ENCODE data around the gene PDCD1LG2. TPM values are rescaled to one million over a fixed set of nuclear protein-coding genes. Genes with fewer than 3 reads are reported as not detected.

Gene PDCD1LG2
- total and polyA plus RNA-seq, 9 donors = 0.34 to 2.2 (median 1.1) TPM

- H3K36me3 ChIP-seq (ENCODE audit: control insufficient read depth, insufficient read depth, low read length) = no peaks in the 10 kb centered on the region
Measured at GRCh38 chr9:5480919-5481318, 29.4 kb upstream of the PDCD1LG2 start.

GRCh38 chr9:5481322-5482040 lies 28.9 kb upstream of the PDCD1LG2 start:
- Histone ChIP-seq H3K4me3 (ENCODE audit: low read length) (no peak overlapping the region), H3K4me1 (ENCODE audit: control insufficient read depth, insufficient read depth, low read length) (no peaks in the 10 kb centered on the region), H3K27ac (ENCODE audit: low read length) (no peak overlapping the region), H3K27me3 (ENCODE audit: control insufficient read depth, insufficient read depth, low read length) (no peaks in the 10 kb centered on the region), H3K9me3 (replicated peaks; ENCODE audit: control insufficient read depth, low read depth, low read length) (no peaks in the 10 kb centered on the region), H3K36me3 (ENCODE audit: control insufficient read depth, insufficient read depth, low read length) (no peaks in the 10 kb centered on the region)
- no CpG with 5 or more reads among the region's 5 CpGs for WGBS (ENCODE audit: insufficient coverage)
- DNase-seq = peak; percentile 26

More at GRCh38 chr9:5480919-5481318, 29.4 kb upstream of the PDCD1LG2 start:
- Histone ChIP-seq H3K27me3 (ENCODE audit: control insufficient read depth, insufficient read depth, low read length) (no peaks in the 10 kb centered on the region), H3K27ac (ENCODE audit: low read length) (no peak overlapping the region), H3K4me1 (ENCODE audit: control insufficient read depth, insufficient read depth, low read length) (no peaks in the 10 kb centered on the region), H3K4me3 (ENCODE audit: low read length) (no peak overlapping the region), H3K9me3 (replicated peaks; ENCODE audit: control insufficient read depth, low read depth, low read length) (no peaks in the 10 kb centered on the region)
- no CpG with 5 or more reads among the region's 4 CpGs for WGBS (ENCODE audit: insufficient coverage)
- DNase-seq = no peak

GRCh38 chr9:5482194-5482593 lies 28.1 kb upstream of the PDCD1LG2 start:
- Histone ChIP-seq H3K36me3 (ENCODE audit: control insufficient read depth, insufficient read depth, low read length) (no peaks in the 10 kb centered on the region), H3K4me1 (ENCODE audit: control insufficient read depth, insufficient read depth, low read length) (no peaks in the 10 kb centered on the region), H3K4me3 (ENCODE audit: low read length) (no peak overlapping the region), H3K27ac (ENCODE audit: low read length) (no peak overlapping the region), H3K9me3 (replicated peaks; ENCODE audit: control insufficient read depth, low read depth, low read length) (no peaks in the 10 kb centered on the region), H3K27me3 (ENCODE audit: control insufficient read depth, insufficient read depth, low read length) (no peaks in the 10 kb centered on the region)
- WGBS (ENCODE audit: insufficient coverage) = 83% methylated on average over 1 of the region's 8 CpGs
- no peak for DNase-seq

- Histone ChIP-seq H3K4me1 (ENCODE audit: control insufficient read depth, insufficient read depth, low read length) (no peaks in the 10 kb centered on the region), H3K36me3 (ENCODE audit: control insufficient read depth, insufficient read depth, low read length) (no peaks in the 10 kb centered on the region), H3K9me3 (replicated peaks; ENCODE audit: control insufficient read depth, low read depth, low read length) (no peaks in the 10 kb centered on the region), H3K4me3 (ENCODE audit: low read length) (no peak overlapping the region), H3K27ac (ENCODE audit: low read length) (no peak overlapping the region), H3K27me3 (ENCODE audit: control insufficient read depth, insufficient read depth, low read length) (no peaks in the 10 kb centered on the region)
- no peak for DNase-seq
- no CpG with 5 or more reads among the region's 2 CpGs for WGBS (ENCODE audit: insufficient coverage)
Measured at GRCh38 chr9:5483306-5483705, 27.0 kb upstream of the PDCD1LG2 start.

- WGBS (ENCODE audit: insufficient coverage) = no CpG with 5 or more reads among the region's 5 CpGs
- no peaks in the 10 kb centered on the region for H3K4me1 ChIP-seq (ENCODE audit: control insufficient read depth, insufficient read depth, low read length)
Measured at GRCh38 chr9:5485378-5486085, 24.8 kb upstream of the PDCD1LG2 start.

GRCh38 chr9:5486988-5487387 lies 23.3 kb upstream of the PDCD1LG2 start:
- Histone ChIP-seq H3K4me1 (ENCODE audit: control insufficient read depth, insufficient read depth, low read length) (no peaks in the 10 kb centered on the region), H3K27ac (ENCODE audit: low read length) (no peak overlapping the region), H3K9me3 (replicated peaks; ENCODE audit: control insufficient read depth, low read depth, low read length) (no peaks in the 10 kb centered on the region), H3K4me3 (ENCODE audit: low read length) (no peak overlapping the region), H3K27me3 (ENCODE audit: control insufficient read depth, insufficient read depth, low read length) (no peaks in the 10 kb centered on the region), H3K36me3 (ENCODE audit: control insufficient read depth, insufficient read depth, low read length) (no peaks in the 10 kb centered on the region)
- DNase-seq = no peak
- WGBS (ENCODE audit: insufficient coverage) = 91% methylated on average over 5 of the region's 5 CpGs

More at GRCh38 chr9:5485378-5486085, 24.8 kb upstream of the PDCD1LG2 start:
- DNase-seq = no peak
- Histone ChIP-seq H3K36me3 (ENCODE audit: control insufficient read depth, insufficient read depth, low read length) (no peaks in the 10 kb centered on the region), H3K27ac (ENCODE audit: low read length) (no peak overlapping the region), H3K9me3 (replicated peaks; ENCODE audit: control insufficient read depth, low read depth, low read length) (no peaks in the 10 kb centered on the region), H3K27me3 (ENCODE audit: control insufficient read depth, insufficient read depth, low read length) (no peaks in the 10 kb centered on the region), H3K4me3 (ENCODE audit: low read length) (no peak overlapping the region)

GRCh38 chr9:5488221-5489008 lies 21.9 kb upstream of the PDCD1LG2 start:
- Histone ChIP-seq H3K9me3 (replicated peaks; ENCODE audit: control insufficient read depth, low read depth, low read length) (no peaks in the 10 kb centered on the region), H3K4me1 (ENCODE audit: control insufficient read depth, insufficient read depth, low read length) (no peaks in the 10 kb centered on the region), H3K4me3 (ENCODE audit: low read length) (no peak overlapping the region), H3K27ac (ENCODE audit: low read length) (no peak overlapping the region), H3K36me3 (ENCODE audit: control insufficient read depth, insufficient read depth, low read length) (no peaks in the 10 kb centered on the region), H3K27me3 (ENCODE audit: control insufficient read depth, insufficient read depth, low read length) (no peaks in the 10 kb centered on the region)
- WGBS (ENCODE audit: insufficient coverage) = 78% methylated on average over 4 of the region's 9 CpGs
- DNase-seq = peak; percentile 8

- 100% methylated on average over 2 of the region's 9 CpGs for WGBS (ENCODE audit: insufficient coverage)
- no peaks in the 10 kb centered on the region for H3K27me3 ChIP-seq (ENCODE audit: control insufficient read depth, insufficient read depth, low read length)
- peak; percentile 42 for DNase-seq
- no peaks in the 10 kb centered on the region for H3K36me3 ChIP-seq (ENCODE audit: control insufficient read depth, insufficient read depth, low read length)
- H3K27ac ChIP-seq (ENCODE audit: low read length) = no peak overlapping the region
- H3K4me3 ChIP-seq (ENCODE audit: low read length) = no peak overlapping the region
- no peaks in the 10 kb centered on the region for H3K4me1 ChIP-seq (ENCODE audit: control insufficient read depth, insufficient read depth, low read length)
- H3K9me3 ChIP-seq (replicated peaks; ENCODE audit: control insufficient read depth, low read depth, low read length) = no peaks in the 10 kb centered on the region
Measured at GRCh38 chr9:5489630-5490490, 20.5 kb upstream of the PDCD1LG2 start.

GRCh38 chr9:5492965-5493678 lies 17.2 kb upstream of the PDCD1LG2 start:
- WGBS (ENCODE audit: insufficient coverage) = no CpG with 5 or more reads among the region's 1 CpG
- Histone ChIP-seq H3K27ac (ENCODE audit: low read length) (peak overlapping the region; percentile 13), H3K4me1 (ENCODE audit: control insufficient read depth, insufficient read depth, low read length) (no peaks in the 10 kb centered on the region)

More at GRCh38 chr9:5492965-5493678, 17.2 kb upstream of the PDCD1LG2 start:
- H3K27me3 ChIP-seq (ENCODE audit: control insufficient read depth, insufficient read depth, low read length) = no peaks in the 10 kb centered on the region
- DNase-seq = no peak
- H3K36me3 ChIP-seq (ENCODE audit: control insufficient read depth, insufficient read depth, low read length) = no peaks in the 10 kb centered on the region
- no peaks in the 10 kb centered on the region for H3K9me3 ChIP-seq (replicated peaks; ENCODE audit: control insufficient read depth, low read depth, low read length)
- no peak overlapping the region for H3K4me3 ChIP-seq (ENCODE audit: low read length)

Data from muscle of leg (tissue), 11 donors.